Thyroid gland (tissue), 4 donors: ENCODE results near the gene ZC3H8. TPM values are rescaled to one million over a fixed set of nuclear protein-coding genes. Genes with fewer than 3 reads are reported as not detected.

Source experiments
- DNase-seq, 2 donors: peaks; one replicate each; pipeline ENCODE4 v3.0.0-alpha.2; 2019
- H3K27ac ChIP-seq, 3 donors: fragments of 200-600 bp; sonication (generic); 1 replicate in 2 of 3; 2 replicates in 1 of 3; pipeline ENCODE4 v1.5.1; 2016 to 2019; ENCODE audit warnings: mild to moderate bottlenecking in 1 of 3, moderate library complexity in 1 of 3
- H3K27me3 ChIP-seq: fragments of 200-600 bp; sonication (generic); one replicate; pipeline ENCODE4 v1.5.1; 2019
- H3K36me3 ChIP-seq, 2 donors: fragments of 200-600 bp; sonication (generic); one replicate each; pipeline ENCODE4 v1.5.1; 2016 to 2019
- H3K4me1 ChIP-seq, 2 donors: fragments of 200-600 bp; sonication (generic); one replicate each; pipeline ENCODE4 v1.5.1; 2017 to 2019
- H3K4me3 ChIP-seq, 3 donors: fragments of 200-600 bp; sonication (generic); replicated peaks in 1 of 3; 1 replicate in 2 of 3; 2 replicates in 1 of 3; pipeline ENCODE4 v1.5.1; 2016; ENCODE audit warnings: mild to moderate bottlenecking in 1 of 3
- H3K9me3 ChIP-seq: fragments of 200-600 bp; sonication (generic); one replicate; pipeline ENCODE4 v1.5.1; 2017
- POLR2A ChIP-seq, 2 donors: fragments of 450-650 bp; IDR thresholded peaks; one replicate each; pipeline ENCODE4 v1.6.1; 2017; ENCODE audit warnings: antibody characterized with exemption in 2 of 2, mild to moderate bottlenecking in 2 of 2, moderate library complexity in 1 of 2
- WGBS, 2 donors: methylation state at CpG; one replicate each; pipeline ENCODE4 v1.1.5; 2017; 5-methylcytosine and 5-hydroxymethylcytosine counted together
- intact Hi-C: fragments of 100-400 bp; cut with DNase I; formaldehyde crosslinking; loops from one replicate; pipeline ENCODE4 v1.15.1; 2023
- total RNA-seq, 4 donors: library from RNA; depleted of rRNA; stranded (reverse); fragments of >200 nt; gene quantifications; one replicate each; pipeline ENCODE4 v1.2.3, GENCODE V29; 2016
- TF ChIP-seq, protein P1 (sequence below), 6 experiments: fragments of 200-600 bp in 3 of 6; fragments of 450-650 bp in 3 of 6; sonication (generic) in 3 of 6; IDR thresholded peaks; one replicate each; pipeline ENCODE4 v1.5.1; 2016 to 2019; ENCODE audit warnings: antibody characterized with exemption in 6 of 6, mild to moderate bottlenecking in 2 of 6, inconsistent platforms in 1 of 6, moderate library complexity in 1 of 6

The ZC3H8 gene
- total RNA-seq, 4 donors from 2014 or later = 26.9 to 68.1 (median 43.1) TPM

GRCh38 chr2:112183327-112184025, 71.4 kb downstream of the ZC3H8 start:
- 90 to 96% methylated on average over 8 of the region's 8 CpGs for WGBS, 2 donors
- H3K9me3 ChIP-seq = no peaks in the 10 kb centered on the region
- intact Hi-C loops = no loop called here
- no peaks in the 10 kb centered on the region for H3K27me3 ChIP-seq
- no peak overlapping the region for H3K27ac ChIP-seq
- peaks cover 0 to 7% of the 10 kb centered on the region in 2 donors for H3K4me1 ChIP-seq
- TF ChIP-seq POLR2A (IDR thresholded peaks at IDR 0.05) = no peak
- TF ChIP-seq, protein P1, sequence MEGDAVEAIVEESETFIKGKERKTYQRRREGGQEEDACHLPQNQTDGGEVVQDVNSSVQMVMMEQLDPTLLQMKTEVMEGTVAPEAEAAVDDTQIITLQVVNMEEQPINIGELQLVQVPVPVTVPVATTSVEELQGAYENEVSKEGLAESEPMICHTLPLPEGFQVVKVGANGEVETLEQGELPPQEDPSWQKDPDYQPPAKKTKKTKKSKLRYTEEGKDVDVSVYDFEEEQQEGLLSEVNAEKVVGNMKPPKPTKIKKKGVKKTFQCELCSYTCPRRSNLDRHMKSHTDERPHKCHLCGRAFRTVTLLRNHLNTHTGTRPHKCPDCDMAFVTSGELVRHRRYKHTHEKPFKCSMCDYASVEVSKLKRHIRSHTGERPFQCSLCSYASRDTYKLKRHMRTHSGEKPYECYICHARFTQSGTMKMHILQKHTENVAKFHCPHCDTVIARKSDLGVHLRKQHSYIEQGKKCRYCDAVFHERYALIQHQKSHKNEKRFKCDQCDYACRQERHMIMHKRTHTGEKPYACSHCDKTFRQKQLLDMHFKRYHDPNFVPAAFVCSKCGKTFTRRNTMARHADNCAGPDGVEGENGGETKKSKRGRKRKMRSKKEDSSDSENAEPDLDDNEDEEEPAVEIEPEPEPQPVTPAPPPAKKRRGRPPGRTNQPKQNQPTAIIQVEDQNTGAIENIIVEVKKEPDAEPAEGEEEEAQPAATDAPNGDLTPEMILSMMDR (IDR thresholded peaks at IDR 0.05) = no peak
- no peak for DNase-seq
- H3K36me3 ChIP-seq = no peaks in the 10 kb centered on the region
- H3K4me3 ChIP-seq = no peak overlapping the region

DNA sequence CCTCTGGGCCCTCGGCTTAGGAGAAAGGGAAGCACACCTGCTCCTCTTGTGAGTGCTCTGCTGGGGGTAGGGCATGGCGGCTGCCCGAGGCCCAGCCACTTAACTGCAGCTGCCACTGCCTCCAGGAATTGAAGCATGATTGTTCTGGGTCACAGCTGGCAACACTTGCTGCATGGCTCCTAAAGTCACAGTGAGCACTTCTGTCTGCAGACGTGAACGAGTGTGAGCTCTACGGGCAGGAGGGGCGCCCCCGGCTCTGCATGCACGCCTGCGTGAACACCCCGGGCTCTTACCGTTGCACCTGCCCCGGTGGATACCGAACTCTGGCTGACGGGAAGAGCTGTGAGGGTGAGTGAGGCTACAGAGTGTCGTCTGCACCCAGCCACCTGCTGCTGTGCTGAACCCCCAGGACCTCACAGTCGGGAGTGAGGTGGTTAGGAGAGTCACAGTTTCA, 72.2 kb downstream of the ZC3H8 start:
- TF ChIP-seq, protein P1 (IDR thresholded peaks at IDR 0.05) = no peak
- no peak for TF ChIP-seq POLR2A (IDR thresholded peaks at IDR 0.05)
- Histone ChIP-seq H3K4me3 (no peak overlapping the region), H3K27ac (no peak overlapping the region), H3K27me3 (no peaks in the 10 kb centered on the region), H3K9me3 (no peaks in the 10 kb centered on the region), H3K4me1 (peaks cover 0 to 7% of the 10 kb centered on the region in 2 donors), H3K36me3 (no peaks in the 10 kb centered on the region)
- peak; percentile 64 to 69 for DNase-seq
- intact Hi-C loops = no loop called here
- WGBS, 2 donors = 50 to 61% methylated on average over 3 to 17 of the region's 17 CpGs

GRCh38 chr2:112181571-112182290, 73.1 kb downstream of the ZC3H8 start:
- H3K36me3 ChIP-seq = no peaks in the 10 kb centered on the region
- H3K4me1 ChIP-seq = peaks cover 0 to 7% of the 10 kb centered on the region in 2 donors
- no peak overlapping the region for H3K27ac ChIP-seq
- H3K4me3 ChIP-seq = no peak overlapping the region
- intact Hi-C loops = no loop called here
- no peak for TF ChIP-seq POLR2A (IDR thresholded peaks at IDR 0.05)
- TF ChIP-seq, protein P1 (IDR thresholded peaks at IDR 0.05) = no peak
- H3K9me3 ChIP-seq = no peaks in the 10 kb centered on the region
- H3K27me3 ChIP-seq = no peaks in the 10 kb centered on the region
- peak in 1 of 2 donors; percentile 17 for DNase-seq
- 56 to 75% methylated on average over 12 to 16 of the region's 54 CpGs for WGBS, 2 donors

DNA sequence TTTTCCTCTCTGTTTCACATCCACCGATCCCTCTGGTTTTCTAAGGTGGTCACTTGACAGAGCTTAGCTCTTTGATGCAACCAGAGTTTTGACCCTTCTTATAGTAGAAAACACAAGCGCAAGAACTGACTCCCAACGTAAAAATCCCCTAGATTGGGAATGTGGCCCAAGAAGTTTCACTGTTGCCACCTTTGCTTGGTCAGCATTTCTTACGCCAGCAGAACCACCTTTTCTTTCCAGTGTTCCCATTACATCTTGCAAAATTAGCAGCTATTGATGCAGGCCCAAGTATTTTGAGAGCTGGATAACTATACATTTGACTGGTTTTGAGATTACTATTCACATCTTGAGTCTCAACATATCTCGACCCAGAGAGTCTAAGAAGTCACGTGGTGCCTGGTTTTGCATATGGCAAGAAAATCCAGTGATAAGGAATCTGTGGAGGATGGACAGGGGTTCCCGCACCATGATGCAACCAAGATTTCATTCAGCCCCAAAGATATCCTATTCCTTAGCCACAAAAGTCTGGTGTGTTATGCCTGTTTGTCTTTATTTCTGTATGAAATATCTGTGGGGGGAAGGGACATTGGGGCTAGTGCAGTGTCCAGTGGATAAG, 78.8 kb downstream of the ZC3H8 start:
- intact Hi-C loops = no loop called here
- Histone ChIP-seq H3K9me3 (no peaks in the 10 kb centered on the region), H3K27me3 (no peaks in the 10 kb centered on the region), H3K36me3 (no peaks in the 10 kb centered on the region), H3K4me1 (peaks cover 14 to 22% of the 10 kb centered on the region in 2 donors), H3K27ac (no peak overlapping the region), H3K4me3 (no peak overlapping the region)
- no peak for TF ChIP-seq POLR2A (IDR thresholded peaks at IDR 0.05)
- TF ChIP-seq, protein P1 (IDR thresholded peaks at IDR 0.05) = no peak
- no peak for DNase-seq
- WGBS, 2 donors = 94 to 97% methylated on average over 7 of the region's 7 CpGs
